ENCODE data around the gene ILF2. TPM values are rescaled to one million over a fixed set of nuclear protein-coding genes. Genes with fewer than 3 reads are reported as not detected.
A peak's percentile ranks its signal among the peaks of the same experiment; 100 is the strongest.

Gene ILF2
- total RNA-seq, 1 donor from 2014 or later = 295 TPM

- peak overlapping the region; percentile 96 for H3K4me3 ChIP-seq (ENCODE audit: low read depth, low read length)
- TF ChIP-seq CTCF (conservative IDR thresholded peaks at IDR 0.05; ENCODE audit: low read depth, low read length) = no peak
- DNase-seq (ENCODE audit: low read depth) = no peak
Observed at GRCh38 chr1:153659175-153659534, 11.6 kb downstream of the ILF2 start.

- peak within 1 kb of the TSS; percentile 96 for H3K4me3 ChIP-seq (ENCODE audit: low read depth, low read length)
- DNase-seq (ENCODE audit: low read depth) = no peak
- peak; percentile 21 for TF ChIP-seq CTCF (conservative IDR thresholded peaks at IDR 0.05; ENCODE audit: low read depth, low read length)
Observed at GRCh38 chr1:153658400-153659174, 12.2 kb downstream of the ILF2 start, which contains the start of gene SNAPIN. SNAPIN (plus strand) TSS chr1:153658703; CDS start chr1:153658744, 41 bp downstream.

GRCh38 chr1:153655333-153655732, 15.5 kb downstream of the ILF2 start:
- no peak for DNase-seq (ENCODE audit: low read depth)
- no peak for TF ChIP-seq CTCF (conservative IDR thresholded peaks at IDR 0.05; ENCODE audit: low read depth, low read length)
- no peak overlapping the region for H3K4me3 ChIP-seq (ENCODE audit: low read depth, low read length)

DNA sequence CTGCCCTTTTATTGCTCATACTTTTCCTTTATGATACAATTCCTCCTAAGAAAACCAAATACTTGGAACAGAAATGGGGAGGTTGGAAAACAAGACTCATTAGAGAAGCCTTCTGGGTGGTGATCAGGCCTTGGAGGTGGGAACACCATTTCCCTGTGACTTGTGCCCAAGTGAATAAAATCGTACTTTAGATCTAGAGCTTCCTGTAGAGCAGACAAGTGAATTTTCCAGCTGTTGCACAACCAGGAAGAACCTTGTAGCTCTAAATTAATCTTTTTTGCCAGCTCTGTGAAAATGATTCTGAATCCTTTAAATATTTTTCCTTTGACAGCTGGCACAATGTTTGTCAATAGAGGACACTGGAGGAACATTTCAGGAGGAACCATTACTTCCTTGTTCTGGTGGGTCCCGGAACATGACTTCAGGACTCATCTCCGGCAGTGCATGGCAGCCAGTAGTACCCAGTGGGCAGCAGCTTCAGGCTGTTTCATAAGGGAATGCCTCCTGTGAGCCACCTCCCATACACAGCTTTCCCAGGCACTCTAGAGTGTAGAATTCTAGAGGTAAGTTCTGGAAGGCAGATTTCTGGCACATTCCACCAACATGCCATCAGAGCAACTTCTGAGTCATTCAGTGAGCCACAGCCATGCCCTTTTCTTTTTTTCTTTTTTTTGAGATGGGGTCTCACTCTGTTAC, 17.8 kb downstream of the ILF2 start:
- TF ChIP-seq CTCF (conservative IDR thresholded peaks at IDR 0.05; ENCODE audit: low read depth, low read length) = no peak
- H3K4me3 ChIP-seq (ENCODE audit: low read depth, low read length) = no peak overlapping the region
- DNase-seq (ENCODE audit: low read depth) = peak; percentile 85

- TF ChIP-seq CTCF (conservative IDR thresholded peaks at IDR 0.05; ENCODE audit: low read depth, low read length) = no peak
- DNase-seq (ENCODE audit: low read depth) = no peak
- no peak overlapping the region for H3K4me3 ChIP-seq (ENCODE audit: low read depth, low read length)
Observed at GRCh38 chr1:153651771-153652170, 19.0 kb downstream of the ILF2 start.

DNA sequence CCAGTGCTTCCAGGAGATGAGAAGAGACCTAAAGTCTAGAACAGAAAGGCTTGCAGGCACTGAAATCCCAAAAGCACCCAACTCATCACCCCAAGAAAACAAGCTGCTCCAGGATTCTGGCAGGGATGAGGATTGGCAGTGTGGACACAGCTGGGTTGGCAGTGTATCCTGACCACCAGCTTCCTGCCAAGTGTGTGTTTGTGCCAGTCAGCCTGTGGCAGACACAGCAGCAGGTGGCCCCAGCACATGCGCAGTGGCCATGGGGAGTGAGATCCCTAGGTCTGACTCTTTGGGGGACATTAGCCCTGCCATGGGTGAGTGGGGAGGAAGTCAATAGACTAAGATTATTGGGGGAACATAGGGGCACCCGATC, 20.9 kb downstream of the ILF2 start:
- no peak for DNase-seq (ENCODE audit: low read depth)
- TF ChIP-seq CTCF (conservative IDR thresholded peaks at IDR 0.05; ENCODE audit: low read depth, low read length) = no peak
- H3K4me3 ChIP-seq (ENCODE audit: low read depth, low read length) = no peak overlapping the region
